ENCODE measurements around the gene SLCO2A1. TPM values are rescaled to one million over a fixed set of nuclear protein-coding genes. Genes with fewer than 3 reads are reported as not detected.

Gene SLCO2A1
- polyA plus RNA-seq, 1 donor (not counting 4 experiments of a cell fraction or from before 2014, with no cell fraction given) = 0.80 TPM

GRCh38 chr3:133955892-133956291 lies 73.8 kb downstream of the SLCO2A1 start:
- H3K9me1 ChIP-seq (ENCODE audit: control insufficient read depth, extremely low read depth, insufficient read depth, low read length) = no peaks in the 10 kb centered on the region
- TF ChIP-seq, protein P1, sequence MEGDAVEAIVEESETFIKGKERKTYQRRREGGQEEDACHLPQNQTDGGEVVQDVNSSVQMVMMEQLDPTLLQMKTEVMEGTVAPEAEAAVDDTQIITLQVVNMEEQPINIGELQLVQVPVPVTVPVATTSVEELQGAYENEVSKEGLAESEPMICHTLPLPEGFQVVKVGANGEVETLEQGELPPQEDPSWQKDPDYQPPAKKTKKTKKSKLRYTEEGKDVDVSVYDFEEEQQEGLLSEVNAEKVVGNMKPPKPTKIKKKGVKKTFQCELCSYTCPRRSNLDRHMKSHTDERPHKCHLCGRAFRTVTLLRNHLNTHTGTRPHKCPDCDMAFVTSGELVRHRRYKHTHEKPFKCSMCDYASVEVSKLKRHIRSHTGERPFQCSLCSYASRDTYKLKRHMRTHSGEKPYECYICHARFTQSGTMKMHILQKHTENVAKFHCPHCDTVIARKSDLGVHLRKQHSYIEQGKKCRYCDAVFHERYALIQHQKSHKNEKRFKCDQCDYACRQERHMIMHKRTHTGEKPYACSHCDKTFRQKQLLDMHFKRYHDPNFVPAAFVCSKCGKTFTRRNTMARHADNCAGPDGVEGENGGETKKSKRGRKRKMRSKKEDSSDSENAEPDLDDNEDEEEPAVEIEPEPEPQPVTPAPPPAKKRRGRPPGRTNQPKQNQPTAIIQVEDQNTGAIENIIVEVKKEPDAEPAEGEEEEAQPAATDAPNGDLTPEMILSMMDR (optimal IDR thresholded peaks at IDR 0.05 in 1 of 3, IDR thresholded peaks at IDR 0.05 in 1 of 3, conservative IDR thresholded peaks at IDR 0.05 in 1 of 3; ENCODE audit: extremely low read depth in 1 of 3, insufficient read depth in 2 of 3, low read length in 3 of 3) = no peak
- no peak for TF ChIP-seq EZH2 (IDR thresholded peaks at IDR 0.05; ENCODE audit: low read length)
- H3K4me3 ChIP-seq (ENCODE audit: control insufficient read depth in 2 of 3, extremely low read depth in 1 of 3, insufficient read depth in 2 of 3, low read depth in 1 of 3, low read length in 3 of 3) = no peak overlapping the region
- H3K27me3 ChIP-seq (ENCODE audit: control insufficient read depth, extremely low read depth, insufficient read depth, low read length) = peaks cover 56% of the 10 kb centered on the region
- no peak for FAIRE-seq
- dilution Hi-C loops (cut with MboI; ENCODE audit: extremely low pct_ligation_motif_present, low sequenced_read_pairs) = no loop called here
- H3K9ac ChIP-seq (ENCODE audit: control insufficient read depth, extremely low read depth, insufficient read depth, low read length) = no peak overlapping the region
- DNase-seq (ENCODE audit: low read depth, low spot score) = no peak
- no peaks in the 10 kb centered on the region for H3K36me3 ChIP-seq (ENCODE audit: control insufficient read depth in 2 of 2, extremely low read depth in 1 of 2, insufficient read depth in 2 of 2, low read length in 2 of 2)
- H2AFZ ChIP-seq (ENCODE audit: control insufficient read depth, low read length) = no peak overlapping the region
- H3K27ac ChIP-seq (ENCODE audit: control insufficient read depth, insufficient read depth, low read length) = no peak overlapping the region
- H3K9me3 ChIP-seq (ENCODE audit: control insufficient read depth, low read depth, low read length) = peaks cover 5% of the 10 kb centered on the region
- H3K4me2 ChIP-seq (ENCODE audit: control insufficient read depth, extremely low read depth, insufficient read depth, low read depth, low read length) = no peak overlapping the region
- no peaks in the 10 kb centered on the region for H4K20me1 ChIP-seq (ENCODE audit: control insufficient read depth, extremely low read depth, insufficient read depth, low read length)
- no peaks in the 10 kb centered on the region for H3K4me1 ChIP-seq (ENCODE audit: control insufficient read depth, extremely low read depth, insufficient read depth, low read length)
- H3K79me2 ChIP-seq (ENCODE audit: control insufficient read depth, insufficient read depth, low read length) = no peaks in the 10 kb centered on the region

GRCh38 chr3:133954717-133955360 lies 74.9 kb downstream of the SLCO2A1 start:
- H3K9me3 ChIP-seq (ENCODE audit: control insufficient read depth, low read depth, low read length) = peaks cover 5% of the 10 kb centered on the region
- no peak overlapping the region for H3K4me3 ChIP-seq (ENCODE audit: control insufficient read depth in 2 of 3, extremely low read depth in 1 of 3, insufficient read depth in 2 of 3, low read depth in 1 of 3, low read length in 3 of 3)
- no peaks in the 10 kb centered on the region for H3K9me1 ChIP-seq (ENCODE audit: control insufficient read depth, extremely low read depth, insufficient read depth, low read length)
- TF ChIP-seq, protein P1 (optimal IDR thresholded peaks at IDR 0.05 in 1 of 3, IDR thresholded peaks at IDR 0.05 in 1 of 3, conservative IDR thresholded peaks at IDR 0.05 in 1 of 3; ENCODE audit: extremely low read depth in 1 of 3, insufficient read depth in 2 of 3, low read length in 3 of 3) = no peak
- TF ChIP-seq EZH2 (IDR thresholded peaks at IDR 0.05; ENCODE audit: low read length) = no peak
- no peak overlapping the region for H3K9ac ChIP-seq (ENCODE audit: control insufficient read depth, extremely low read depth, insufficient read depth, low read length)
- no peaks in the 10 kb centered on the region for H4K20me1 ChIP-seq (ENCODE audit: control insufficient read depth, extremely low read depth, insufficient read depth, low read length)
- no peak overlapping the region for H3K27ac ChIP-seq (ENCODE audit: control insufficient read depth, insufficient read depth, low read length)
- no peak for FAIRE-seq
- dilution Hi-C loops (cut with MboI; ENCODE audit: extremely low pct_ligation_motif_present, low sequenced_read_pairs) = no loop called here
- no peaks in the 10 kb centered on the region for H3K4me1 ChIP-seq (ENCODE audit: control insufficient read depth, extremely low read depth, insufficient read depth, low read length)
- no peak overlapping the region for H3K4me2 ChIP-seq (ENCODE audit: control insufficient read depth, extremely low read depth, insufficient read depth, low read depth, low read length)
- no peak overlapping the region for H2AFZ ChIP-seq (ENCODE audit: control insufficient read depth, low read length)
- H3K36me3 ChIP-seq (ENCODE audit: control insufficient read depth in 2 of 2, extremely low read depth in 1 of 2, insufficient read depth in 2 of 2, low read length in 2 of 2) = no peaks in the 10 kb centered on the region
- H3K27me3 ChIP-seq (ENCODE audit: control insufficient read depth, extremely low read depth, insufficient read depth, low read length) = peaks cover 64% of the 10 kb centered on the region
- no peaks in the 10 kb centered on the region for H3K79me2 ChIP-seq (ENCODE audit: control insufficient read depth, insufficient read depth, low read length)
- no peak for DNase-seq (ENCODE audit: low read depth, low spot score)

All from keratinocyte (primary cell).